ENCODE results near the gene CSMD2.

CSMD2 gene

GRCh38 chr1:33712186-33712585 lies 452.8 kb downstream of the CSMD2 start:
- TF ChIP-seq SIN3A (IDR thresholded peaks at IDR 0.05; ENCODE audit: borderline replicate concordance, insufficient read depth, low read length): no peak
- no peak for TF ChIP-seq FOXP2 (optimal IDR thresholded peaks at IDR 0.05; ENCODE audit: borderline replicate concordance, extremely low read depth, extremely low read length, insufficient read depth)
- no peak for TF ChIP-seq REST (IDR thresholded peaks at IDR 0.05; ENCODE audit: insufficient read depth in 1 of 2, low read depth in 2 of 2, low read length in 2 of 2)
- no peak for TF ChIP-seq TAF1 (IDR thresholded peaks at IDR 0.05; ENCODE audit: borderline replicate concordance, insufficient read depth, low read length)
- TF ChIP-seq POLR2AphosphoS5 (IDR thresholded peaks at IDR 0.05; ENCODE audit: low read depth, low read length): no peak

- TF ChIP-seq POLR2AphosphoS5 (IDR thresholded peaks at IDR 0.05; ENCODE audit: low read depth, low read length): no peak
- TF ChIP-seq TAF1 (IDR thresholded peaks at IDR 0.05; ENCODE audit: borderline replicate concordance, insufficient read depth, low read length): no peak
- no peak for TF ChIP-seq SIN3A (IDR thresholded peaks at IDR 0.05; ENCODE audit: borderline replicate concordance, insufficient read depth, low read length)
- TF ChIP-seq REST (IDR thresholded peaks at IDR 0.05; ENCODE audit: insufficient read depth in 1 of 2, low read depth in 2 of 2, low read length in 2 of 2): no peak
- no peak for TF ChIP-seq FOXP2 (optimal IDR thresholded peaks at IDR 0.05; ENCODE audit: borderline replicate concordance, extremely low read depth, extremely low read length, insufficient read depth)
These were observed 453.5 kb downstream of the CSMD2 start for GRCh38 chr1:33711511-33711910.

- TF ChIP-seq POLR2AphosphoS5 (IDR thresholded peaks at IDR 0.05; ENCODE audit: low read depth, low read length) (no peak), FOXP2 (optimal IDR thresholded peaks at IDR 0.05; ENCODE audit: borderline replicate concordance, extremely low read depth, extremely low read length, insufficient read depth) (no peak), REST (IDR thresholded peaks at IDR 0.05; ENCODE audit: insufficient read depth in 1 of 2, low read depth in 2 of 2, low read length in 2 of 2) (no peak), SIN3A (IDR thresholded peaks at IDR 0.05; ENCODE audit: borderline replicate concordance, insufficient read depth, low read length) (no peak), TAF1 (IDR thresholded peaks at IDR 0.05; ENCODE audit: borderline replicate concordance, insufficient read depth, low read length) (no peak)
These were observed 454.1 kb downstream of the CSMD2 start for GRCh38 chr1:33710967-33711366.

- TF ChIP-seq REST (IDR thresholded peaks at IDR 0.05; ENCODE audit: insufficient read depth in 1 of 2, low read depth in 2 of 2, low read length in 2 of 2) (no peak), TAF1 (IDR thresholded peaks at IDR 0.05; ENCODE audit: borderline replicate concordance, insufficient read depth, low read length) (no peak)
These were observed 455.0 kb downstream of the CSMD2 start for GRCh38 chr1:33709783-33710718.

Measured in PFSK-1 (cell line).